SK-N-SH (cell line): Measurements from ENCODE around the gene SLC15A1. TPM values are rescaled to one million over a fixed set of nuclear protein-coding genes. Genes with fewer than 3 reads are reported as not detected.

ENCODE experiments used
- CTCF ChIA-PET: fragments of 300-600, 350-600 bp; formaldehyde crosslinking; extraction: SDS; loops from one replicate; lab custom pipeline; 2021; lab: Yijun Ruan, JAX
- POLR2A ChIA-PET: fragments of 350-600 bp; sonication (Branson Sonifier 250); formaldehyde crosslinking; extraction: SDS; loops from one replicate; lab custom pipeline; 2020; ENCODE audit warnings: antibody characterized with exemption, inconsistent platforms; lab: Yijun Ruan, JAX
- DNase-seq: peaks from one replicate; pipeline ENCODE4 v3.0.0; 2012
- H2AFZ ChIP-seq: fragments of 200-600 bp; sonication (generic); 2 replicates; pipeline ENCODE4 v1.8.1; 2016; ENCODE audit warnings: antibody characterized with exemption, mild to moderate bottlenecking, low read depth
- H3F3A ChIP-seq: fragments of 200-600 bp; sonication (generic); replicated peaks from 2 replicates; pipeline ENCODE3; 2016; ENCODE audit warnings: antibody characterized with exemption, mild to moderate bottlenecking; ENCODE audit not compliant: insufficient read depth
- H3K27ac ChIP-seq, 2 experiments: fragments of 200-500 bp in 1 of 2; fragments of 200-600 bp in 1 of 2; sonication (Bioruptor generic) in 1 of 2; sonication (generic), shearing (Covaris generic) in 1 of 2; 2 replicates each; pipeline versions ENCODE4 v1.5.1 to v1.6.1; 2014 to 2016; ENCODE audit warnings: low read depth in 2 of 2, inconsistent platforms in 1 of 2, low read length in 1 of 2, mild to moderate bottlenecking in 1 of 2, mixed read lengths in 1 of 2
- H3K27me3 ChIP-seq: fragments of 200-600 bp; sonication (generic), shearing (Covaris generic); 2 replicates; pipeline ENCODE4 v1.6.1; 2016; ENCODE audit warnings: mixed run types; ENCODE audit not compliant: insufficient read depth
- H3K36me3 ChIP-seq, 2 experiments: fragments of 200-500 bp in 1 of 2; fragments of 200-600 bp in 1 of 2; sonication (Bioruptor generic) in 1 of 2; sonication (generic) in 1 of 2; replicated peaks in 1 of 2; 2 replicates each; pipeline versions ENCODE3 to v1.5.1; 2014 to 2016; ENCODE audit warnings: low read length in 1 of 2, mild to moderate bottlenecking in 1 of 2; ENCODE audit not compliant: insufficient read depth in 2 of 2, control insufficient read depth in 1 of 2
- H3K4me1 ChIP-seq, 2 experiments: fragments of 200-500 bp in 1 of 2; fragments of 200-600 bp in 1 of 2; sonication (Bioruptor generic) in 1 of 2; sonication (generic), shearing (Covaris generic) in 1 of 2; 2 replicates each; pipeline versions ENCODE4 v1.5.1 to v1.6.1; 2014 to 2016; ENCODE audit warnings: low read depth in 1 of 2, low read length in 1 of 2, mixed run types in 1 of 2; ENCODE audit not compliant: insufficient read depth in 2 of 2, control insufficient read depth in 1 of 2
- H3K4me2 ChIP-seq: fragments of 200-600 bp; sonication (generic), shearing (Covaris generic); 2 replicates; pipeline ENCODE4 v1.6.1; 2017; ENCODE audit warnings: mixed run types
- H3K4me3 ChIP-seq, 2 experiments: fragments of 200-500 bp in 1 of 2; fragments of 200-600 bp in 1 of 2; sonication (Bioruptor generic) in 1 of 2; sonication (generic), shearing (Covaris generic) in 1 of 2; 2 replicates each; pipeline versions ENCODE4 v1.5.1 to v1.8.1; 2014 to 2016; ENCODE audit warnings: low read depth in 2 of 2, inconsistent platforms in 1 of 2, low read length in 1 of 2, mild to moderate bottlenecking in 1 of 2, mixed read lengths in 1 of 2, moderate library complexity in 1 of 2
- H3K79me2 ChIP-seq: fragments of 200-600 bp; sonication (generic); 2 replicates; pipeline ENCODE4 v1.8.1; 2017; ENCODE audit warnings: mild to moderate bottlenecking; ENCODE audit not compliant: insufficient read depth
- H3K9ac ChIP-seq: fragments of 200-600 bp; sonication (generic); 2 replicates; pipeline ENCODE4 v1.6.1; 2017; ENCODE audit warnings: mixed run types
- H3K9me2 ChIP-seq: fragments of 200-600 bp; sonication (generic); 2 replicates; pipeline ENCODE4 v1.6.1; 2017; ENCODE audit warnings: mixed run types
- H3K9me3 ChIP-seq: fragments of 200-600 bp; sonication (generic); 2 replicates; pipeline ENCODE4 v1.6.1; 2017; ENCODE audit warnings: mixed run types, mild to moderate bottlenecking, moderate library complexity
- H4K20me1 ChIP-seq: fragments of 200-600 bp; sonication (generic); 2 replicates; pipeline ENCODE4 v1.6.1; 2017; ENCODE audit warnings: mild to moderate bottlenecking, mixed run types; ENCODE audit not compliant: insufficient read depth
- CHD2 ChIP-seq: fragments of 150-350 bp; IDR thresholded peaks from 2 replicates; pipeline ENCODE4 v1.6.1; 2018; ENCODE audit warnings: low read length; ENCODE audit not compliant: partially characterized antibody
- ELF1 ChIP-seq: IDR thresholded peaks from 2 replicates; pipeline ENCODE4 v1.4.0; 2012
- EP300 ChIP-seq, 2 experiments: IDR thresholded peaks; 2 replicates each; pipeline versions ENCODE4 v1.4.0 to v1.6.1; 2012; ENCODE audit warnings: borderline replicate concordance in 1 of 2, low read depth in 1 of 2, low read length in 1 of 2
- RFX5 ChIP-seq: IDR thresholded peaks from 2 replicates; pipeline ENCODE4 v1.6.1; 2012; ENCODE audit warnings: mild to moderate bottlenecking, improper control_type of control experiment, low read length
- RXRA ChIP-seq: IDR thresholded peaks from 2 replicates; pipeline ENCODE4 v1.4.0; 2012; ENCODE audit warnings: low read depth, mild to moderate bottlenecking, borderline replicate concordance
- SMC3 ChIP-seq: IDR thresholded peaks from 2 replicates; pipeline ENCODE4 v1.6.1; 2012; ENCODE audit warnings: low read depth, low read length, improper control_type of control experiment
- WGBS: methylation state at CpG from one replicate; pipeline ENCODE4 v1.1.6; 2017; ENCODE audit warnings: low lambda C conversion rate; 5-methylcytosine and 5-hydroxymethylcytosine counted together
- polyA plus RNA-seq, 3 experiments: library from polyadenylated mRNA; depleted of rRNA; stranded (reverse); fragments of >200 nt; gene quantifications; 2 replicates each; pipeline ENCODE4 v1.2.3, GENCODE V29; 2012
- TF ChIP-seq, protein P1 (sequence below): IDR thresholded peaks from 2 replicates; pipeline ENCODE4 v1.6.1; 2012; ENCODE audit warnings: mild to moderate bottlenecking, low read depth, low read length, moderate library complexity
- TF ChIP-seq, protein P2 (sequence below): IDR thresholded peaks from 2 replicates; pipeline ENCODE4 v1.4.0; 2012; ENCODE audit warnings: low read depth, borderline replicate concordance
- TF ChIP-seq, protein P3 (sequence below): IDR thresholded peaks from 2 replicates; pipeline ENCODE4 v1.4.0; 2012; ENCODE audit warnings: low read depth, borderline replicate concordance
- TF ChIP-seq, protein P4 (sequence below): fragments of 200-600 bp; sonication (generic); IDR thresholded peaks from 2 replicates; pipeline ENCODE4 v1.6.1; 2017; ENCODE audit warnings: antibody characterized with exemption, mild to moderate bottlenecking, moderate library complexity

SLC15A1 gene
- polyA plus RNA-seq, 1 of the 3 experiments (the other 2 are of a cell fraction): not detected

DNA sequence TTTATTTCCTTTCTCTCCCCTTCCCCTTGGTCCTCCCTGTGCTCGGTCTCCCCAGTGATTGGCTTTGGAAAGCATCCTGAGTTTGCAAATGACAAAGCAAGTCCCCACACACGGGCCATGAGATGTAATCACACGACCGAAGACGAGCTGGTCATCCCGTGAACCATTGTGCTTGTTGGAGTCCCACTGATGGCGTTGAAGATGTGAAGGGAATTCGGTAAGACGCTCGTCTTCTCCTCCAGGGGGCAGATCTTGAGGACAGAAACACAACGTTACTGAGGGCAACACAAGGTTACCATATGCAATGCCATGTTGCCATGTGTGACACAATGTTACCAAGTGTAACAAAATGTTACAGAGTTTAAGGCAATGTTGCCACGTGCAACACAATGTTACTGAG lies 42.0 kb upstream of the SLC15A1 start:
- no peak overlapping the region for H3K9ac ChIP-seq
- H3K4me2 ChIP-seq: no peak overlapping the region
- H3F3A ChIP-seq: no peaks in the 10 kb centered on the region
- no peak for DNase-seq
- H3K27me3 ChIP-seq: no peaks in the 10 kb centered on the region
- ChIA-PET CTCF (interaction anchor here (1.1 kb wide), 1 partner anchor 16 kb away, joined by 3 read pairs; no protein-coding TSS in a partner anchor), POLR2A (no interaction called here)
- H2AFZ ChIP-seq: no peak overlapping the region
- H3K27ac ChIP-seq: no peak overlapping the region
- no peak overlapping the region for H3K4me3 ChIP-seq
- no peaks in the 10 kb centered on the region for H4K20me1 ChIP-seq
- no peaks in the 10 kb centered on the region for H3K9me2 ChIP-seq
- 94% methylated on average over 12 of the region's 12 CpGs for WGBS
- H3K9me3 ChIP-seq: no peaks in the 10 kb centered on the region
- TF ChIP-seq, protein P1, sequence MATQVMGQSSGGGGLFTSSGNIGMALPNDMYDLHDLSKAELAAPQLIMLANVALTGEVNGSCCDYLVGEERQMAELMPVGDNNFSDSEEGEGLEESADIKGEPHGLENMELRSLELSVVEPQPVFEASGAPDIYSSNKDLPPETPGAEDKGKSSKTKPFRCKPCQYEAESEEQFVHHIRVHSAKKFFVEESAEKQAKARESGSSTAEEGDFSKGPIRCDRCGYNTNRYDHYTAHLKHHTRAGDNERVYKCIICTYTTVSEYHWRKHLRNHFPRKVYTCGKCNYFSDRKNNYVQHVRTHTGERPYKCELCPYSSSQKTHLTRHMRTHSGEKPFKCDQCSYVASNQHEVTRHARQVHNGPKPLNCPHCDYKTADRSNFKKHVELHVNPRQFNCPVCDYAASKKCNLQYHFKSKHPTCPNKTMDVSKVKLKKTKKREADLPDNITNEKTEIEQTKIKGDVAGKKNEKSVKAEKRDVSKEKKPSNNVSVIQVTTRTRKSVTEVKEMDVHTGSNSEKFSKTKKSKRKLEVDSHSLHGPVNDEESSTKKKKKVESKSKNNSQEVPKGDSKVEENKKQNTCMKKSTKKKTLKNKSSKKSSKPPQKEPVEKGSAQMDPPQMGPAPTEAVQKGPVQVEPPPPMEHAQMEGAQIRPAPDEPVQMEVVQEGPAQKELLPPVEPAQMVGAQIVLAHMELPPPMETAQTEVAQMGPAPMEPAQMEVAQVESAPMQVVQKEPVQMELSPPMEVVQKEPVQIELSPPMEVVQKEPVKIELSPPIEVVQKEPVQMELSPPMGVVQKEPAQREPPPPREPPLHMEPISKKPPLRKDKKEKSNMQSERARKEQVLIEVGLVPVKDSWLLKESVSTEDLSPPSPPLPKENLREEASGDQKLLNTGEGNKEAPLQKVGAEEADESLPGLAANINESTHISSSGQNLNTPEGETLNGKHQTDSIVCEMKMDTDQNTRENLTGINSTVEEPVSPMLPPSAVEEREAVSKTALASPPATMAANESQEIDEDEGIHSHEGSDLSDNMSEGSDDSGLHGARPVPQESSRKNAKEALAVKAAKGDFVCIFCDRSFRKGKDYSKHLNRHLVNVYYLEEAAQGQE: no peak
- no peak for TF ChIP-seq RFX5
- TF ChIP-seq, protein P2, sequence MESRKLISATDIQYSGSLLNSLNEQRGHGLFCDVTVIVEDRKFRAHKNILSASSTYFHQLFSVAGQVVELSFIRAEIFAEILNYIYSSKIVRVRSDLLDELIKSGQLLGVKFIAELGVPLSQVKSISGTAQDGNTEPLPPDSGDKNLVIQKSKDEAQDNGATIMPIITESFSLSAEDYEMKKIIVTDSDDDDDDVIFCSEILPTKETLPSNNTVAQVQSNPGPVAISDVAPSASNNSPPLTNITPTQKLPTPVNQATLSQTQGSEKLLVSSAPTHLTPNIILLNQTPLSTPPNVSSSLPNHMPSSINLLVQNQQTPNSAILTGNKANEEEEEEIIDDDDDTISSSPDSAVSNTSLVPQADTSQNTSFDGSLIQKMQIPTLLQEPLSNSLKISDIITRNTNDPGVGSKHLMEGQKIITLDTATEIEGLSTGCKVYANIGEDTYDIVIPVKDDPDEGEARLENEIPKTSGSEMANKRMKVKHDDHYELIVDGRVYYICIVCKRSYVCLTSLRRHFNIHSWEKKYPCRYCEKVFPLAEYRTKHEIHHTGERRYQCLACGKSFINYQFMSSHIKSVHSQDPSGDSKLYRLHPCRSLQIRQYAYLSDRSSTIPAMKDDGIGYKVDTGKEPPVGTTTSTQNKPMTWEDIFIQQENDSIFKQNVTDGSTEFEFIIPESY: no peak
- TF ChIP-seq, protein P3, sequence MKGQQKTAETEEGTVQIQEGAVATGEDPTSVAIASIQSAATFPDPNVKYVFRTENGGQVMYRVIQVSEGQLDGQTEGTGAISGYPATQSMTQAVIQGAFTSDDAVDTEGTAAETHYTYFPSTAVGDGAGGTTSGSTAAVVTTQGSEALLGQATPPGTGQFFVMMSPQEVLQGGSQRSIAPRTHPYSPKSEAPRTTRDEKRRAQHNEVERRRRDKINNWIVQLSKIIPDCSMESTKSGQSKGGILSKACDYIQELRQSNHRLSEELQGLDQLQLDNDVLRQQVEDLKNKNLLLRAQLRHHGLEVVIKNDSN: no peak
- no peak for TF ChIP-seq EP300 (IDR thresholded peaks at IDR 0.05; ENCODE audit: borderline replicate concordance in 1 of 2, low read depth in 1 of 2, low read length in 1 of 2)
- TF ChIP-seq CHD2: no peak
- TF ChIP-seq, protein P4, sequence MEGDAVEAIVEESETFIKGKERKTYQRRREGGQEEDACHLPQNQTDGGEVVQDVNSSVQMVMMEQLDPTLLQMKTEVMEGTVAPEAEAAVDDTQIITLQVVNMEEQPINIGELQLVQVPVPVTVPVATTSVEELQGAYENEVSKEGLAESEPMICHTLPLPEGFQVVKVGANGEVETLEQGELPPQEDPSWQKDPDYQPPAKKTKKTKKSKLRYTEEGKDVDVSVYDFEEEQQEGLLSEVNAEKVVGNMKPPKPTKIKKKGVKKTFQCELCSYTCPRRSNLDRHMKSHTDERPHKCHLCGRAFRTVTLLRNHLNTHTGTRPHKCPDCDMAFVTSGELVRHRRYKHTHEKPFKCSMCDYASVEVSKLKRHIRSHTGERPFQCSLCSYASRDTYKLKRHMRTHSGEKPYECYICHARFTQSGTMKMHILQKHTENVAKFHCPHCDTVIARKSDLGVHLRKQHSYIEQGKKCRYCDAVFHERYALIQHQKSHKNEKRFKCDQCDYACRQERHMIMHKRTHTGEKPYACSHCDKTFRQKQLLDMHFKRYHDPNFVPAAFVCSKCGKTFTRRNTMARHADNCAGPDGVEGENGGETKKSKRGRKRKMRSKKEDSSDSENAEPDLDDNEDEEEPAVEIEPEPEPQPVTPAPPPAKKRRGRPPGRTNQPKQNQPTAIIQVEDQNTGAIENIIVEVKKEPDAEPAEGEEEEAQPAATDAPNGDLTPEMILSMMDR: no peak
- no peak for TF ChIP-seq ELF1
- no peak for TF ChIP-seq RXRA
- TF ChIP-seq SMC3: no peak
- H3K79me2 ChIP-seq: no peaks in the 10 kb centered on the region
- H3K4me1 ChIP-seq: peaks cover 0 to 16% of the 10 kb centered on the region in 2 experiments; a peak in 2 of 4 replicates
- H3K36me3 ChIP-seq: peaks cover 0 to 13% of the 10 kb centered on the region in 2 experiments
